Neural crest cell (in vitro differentiated cells): ENCODE measurements around the gene P3H4. TPM values are rescaled to one million over a fixed set of nuclear protein-coding genes. Genes with fewer than 3 reads are reported as not detected.
"Not testable (repeated sequence)": the region's sequence is repeated elsewhere in the genome, so short reads cannot be mapped to it uniquely, and the experiment has no call there.

ENCODE experiments used
- DNase-seq: peaks from one replicate; pipeline ENCODE4 v3.0.0; 2021; ENCODE audit warnings: low read depth, mixed read lengths, low spot score
- H3K27ac Mint-ChIP-seq: one replicate; pipeline ENCODE4 v1.8.0; 2021; ENCODE audit warnings: mild to moderate bottlenecking, mixed read lengths; ENCODE audit not compliant: unreplicated experiment
- H3K27me3 Mint-ChIP-seq: 2 replicates; pipeline ENCODE4 v1.8.0; 2021; ENCODE audit warnings: low read depth, mild to moderate bottlenecking, mixed read lengths
- H3K36me3 Mint-ChIP-seq: 2 replicates; pipeline ENCODE4 v1.8.0; 2021; ENCODE audit warnings: low read depth, mild to moderate bottlenecking, mixed read lengths
- H3K4me1 Mint-ChIP-seq: 2 replicates; pipeline ENCODE4 v1.8.0; 2021; ENCODE audit warnings: mixed read lengths
- H3K4me3 Mint-ChIP-seq: one replicate; pipeline ENCODE4 v1.8.0; 2021; ENCODE audit warnings: mild to moderate bottlenecking, mixed read lengths
- H3K9me3 Mint-ChIP-seq: 2 replicates; pipeline ENCODE4 v1.8.0; 2021; ENCODE audit warnings: mixed read lengths
- CTCF ChIP-seq: fragments of 200-600 bp; sonication (generic); conservative IDR thresholded peaks from 2 replicates; pipeline ENCODE4 v1.5.0; 2021; ENCODE audit warnings: antibody characterized with exemption, mild to moderate bottlenecking
- long read RNA-seq: library from polyadenylated mRNA; unstranded; transcript quantifications from one replicate; pipeline ENCODE4 v2.0.0, GENCODE V29; 2020
- total RNA-seq: library from RNA; stranded (reverse); gene quantifications from 2 replicates; pipeline ENCODE4 v1.2.1, GENCODE V29; 2021

Gene P3H4
- total RNA-seq = 40.3 and 42.3 TPM in 2 replicates
- long read RNA-seq, transcript P3H4-202 (8 exons, 2,601 nt) = major isoform, 8 of 14 reads
- long read RNA-seq, partial matches to known transcripts = 3 of 14 reads
- long read RNA-seq, other reads (novel, unspliced or antisense) = 3 of 14 reads

DNA sequence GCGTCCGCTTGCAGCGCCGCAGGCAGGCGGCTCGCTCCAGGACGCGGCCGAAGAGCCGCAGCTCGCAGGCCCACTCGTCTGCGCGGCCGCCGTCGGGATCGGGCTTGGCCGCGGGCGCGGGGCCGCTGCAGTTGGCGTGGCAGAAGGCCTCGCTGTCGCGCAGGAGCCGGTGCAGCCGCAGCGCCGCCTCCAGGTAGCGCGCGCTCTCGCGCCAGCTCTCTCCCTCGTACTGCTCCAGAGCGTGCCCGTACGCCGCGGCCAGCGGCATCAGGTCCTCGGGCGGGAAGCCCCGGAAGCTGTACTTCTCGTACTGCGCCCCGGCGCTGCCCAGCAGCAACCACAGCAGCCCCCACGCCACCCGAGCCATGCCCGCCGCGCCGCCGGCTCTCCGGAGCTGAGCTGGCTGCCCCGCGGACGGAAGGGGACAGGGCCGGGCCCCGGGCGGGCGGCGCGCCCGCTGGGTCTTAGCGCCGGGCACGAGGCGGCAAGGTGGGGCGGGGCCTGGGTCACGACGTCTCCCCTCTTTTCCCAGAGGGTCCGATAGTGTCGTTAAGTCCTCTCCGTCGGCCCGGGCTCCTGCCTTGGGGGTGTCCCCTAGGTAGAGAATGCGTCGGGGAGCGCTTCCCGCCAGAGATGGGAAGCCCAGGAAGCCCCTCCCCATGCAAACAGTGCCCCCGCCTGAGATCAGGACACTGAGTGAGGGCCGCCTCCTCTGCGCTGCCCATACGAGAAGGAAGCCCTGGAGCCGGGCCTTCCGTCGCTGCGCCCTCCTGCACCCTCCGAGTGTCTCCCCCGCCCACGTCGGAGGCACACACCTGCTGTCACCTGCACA lies at the start of gene P3H4:
TSS of gene P3H4 (minus strand) at position 401 of the 832 bp plus-strand sequence. CDS start at position 367, 34 bp downstream.
- TF ChIP-seq CTCF = peak; percentile 73
- Mint-ChIP-seq H3K27me3 (no peaks in the 10 kb centered on the region), H3K4me3 (peak within 1 kb of the TSS; percentile 100), H3K36me3 (peaks cover 5% of the 10 kb centered on the region), H3K27ac (peak within 1 kb of the TSS; percentile 96), H3K4me1 (peaks cover 38% of the 10 kb centered on the region), H3K9me3 (no peaks in the 10 kb centered on the region)
- DNase-seq = peak; percentile 73

- H3K27ac Mint-ChIP-seq = peak overlapping the region; percentile 21
- TF ChIP-seq CTCF = no peak
- no peaks in the 10 kb centered on the region for H3K27me3 Mint-ChIP-seq
- peak overlapping the region; percentile 4 for H3K4me3 Mint-ChIP-seq
- no peaks in the 10 kb centered on the region for H3K9me3 Mint-ChIP-seq
- H3K4me1 Mint-ChIP-seq = peaks cover 16% of the 10 kb centered on the region
- no peaks in the 10 kb centered on the region for H3K36me3 Mint-ChIP-seq
- DNase-seq = no peak
Measured at GRCh38 chr17:41860254-41860931, 48.6 kb upstream of the P3H4 start.

DNA sequence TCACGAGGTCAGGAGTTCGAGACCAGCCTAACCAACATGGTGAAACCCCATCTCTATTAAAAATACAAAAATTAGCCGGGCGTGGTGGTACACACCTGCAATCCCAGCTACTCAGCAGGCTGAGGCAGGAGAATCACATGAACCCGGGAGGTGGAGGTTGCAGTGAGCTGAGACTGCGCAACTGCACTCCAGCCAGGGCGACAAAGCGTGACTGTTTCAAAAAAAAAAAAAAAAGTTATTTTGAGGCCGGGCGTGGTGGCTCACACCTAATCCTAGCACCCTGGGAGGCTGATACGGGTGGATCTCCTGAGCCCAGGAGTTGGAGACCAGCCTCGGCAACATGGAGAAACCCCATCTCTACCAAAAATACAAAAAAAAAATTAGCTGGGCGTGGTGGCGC lies 39.6 kb upstream of the P3H4 start:
- not testable (repeated sequence) for H3K27ac Mint-ChIP-seq, DNase-seq, H3K9me3 Mint-ChIP-seq, H3K27me3 Mint-ChIP-seq, H3K36me3 Mint-ChIP-seq, H3K4me3 Mint-ChIP-seq, H3K4me1 Mint-ChIP-seq

DNA sequence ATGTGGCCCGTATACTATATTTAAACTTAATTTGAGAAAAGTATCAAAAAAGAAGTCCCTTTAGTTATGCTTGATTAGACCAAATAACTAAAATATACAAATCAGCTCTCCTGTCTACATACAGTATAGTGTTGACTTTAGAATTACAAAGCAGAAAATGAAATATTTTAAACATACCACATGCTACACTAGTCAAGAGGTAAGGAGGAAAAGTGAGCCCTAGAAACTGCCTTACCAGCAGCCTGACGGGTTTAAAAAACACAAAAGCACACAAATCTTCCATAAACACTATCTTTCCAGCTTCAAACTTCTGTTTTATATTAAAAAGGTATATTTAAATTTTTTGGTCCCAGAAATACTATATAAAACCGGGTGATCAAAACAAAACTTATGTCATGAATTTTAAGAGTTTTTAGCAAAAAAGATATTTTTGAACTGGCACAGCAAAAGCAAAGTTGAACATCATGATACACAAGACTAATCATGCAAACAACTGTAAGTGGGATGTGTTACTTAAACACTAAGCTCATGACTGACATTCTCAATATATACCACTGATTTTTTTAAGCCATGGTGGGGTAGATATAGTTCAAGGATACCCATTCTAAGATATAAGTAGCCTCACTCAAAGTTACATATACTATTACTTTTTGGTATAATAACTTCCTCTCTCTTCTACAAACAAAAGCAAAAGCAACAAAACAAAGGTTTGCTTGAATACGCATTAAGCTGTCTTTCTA lies 37.7 kb upstream of the P3H4 start:
- Mint-ChIP-seq H3K27ac (no peak overlapping the region), H3K9me3 (no peaks in the 10 kb centered on the region), H3K4me1 (no peaks in the 10 kb centered on the region), H3K4me3 (no peak overlapping the region), H3K36me3 (no peaks in the 10 kb centered on the region), H3K27me3 (no peaks in the 10 kb centered on the region)
- TF ChIP-seq CTCF = no peak
- DNase-seq = no peak

DNA sequence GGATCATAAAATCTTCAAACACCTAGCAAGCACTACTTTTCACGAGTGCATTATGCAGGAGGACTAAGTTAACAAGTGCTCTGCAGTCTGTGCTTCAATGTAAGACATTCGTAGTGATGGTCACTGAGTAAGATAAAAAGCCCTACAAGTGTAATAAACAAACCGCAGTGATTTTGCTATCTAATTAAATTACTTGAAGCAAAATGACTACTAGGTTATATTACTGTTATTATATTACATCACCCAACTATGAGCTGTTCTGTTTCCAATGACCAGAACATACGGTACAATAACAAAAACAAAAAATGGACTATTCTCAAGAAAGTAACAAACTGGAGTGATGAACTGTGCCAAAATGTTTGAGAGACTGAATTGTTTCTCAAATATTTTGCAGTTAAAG lies 37.0 kb upstream of the P3H4 start:
- Mint-ChIP-seq H3K27me3 (no peaks in the 10 kb centered on the region), H3K27ac (no peak overlapping the region), H3K9me3 (no peaks in the 10 kb centered on the region), H3K4me1 (no peaks in the 10 kb centered on the region), H3K36me3 (no peaks in the 10 kb centered on the region), H3K4me3 (no peak overlapping the region)
- TF ChIP-seq CTCF = no peak
- DNase-seq = no peak
